Measurements from ENCODE around the gene SMPDL3B. TPM values are rescaled to one million over a fixed set of nuclear protein-coding genes. Genes with fewer than 3 reads are reported as not detected.

SMPDL3B gene
- total RNA-seq, 4 donors from 2014 or later, result 6.6 TPM; not detected in 3

GRCh38 chr1:27940297-27940696 lies 5.5 kb downstream of the SMPDL3B start:
- TF ChIP-seq CTCF (IDR thresholded peaks at IDR 0.05) (no peak), POLR2A (IDR thresholded peaks at IDR 0.05) (no peak)
- no peak for DNase-seq
- intact Hi-C loops (cut with DNase I; ENCODE audit: low total_unique reads), result no loop called here
- Histone ChIP-seq H3K27ac (no peak overlapping the region), H3K36me3 (no peaks in the 10 kb centered on the region), H3K4me3 (no peak overlapping the region), H3K27me3 (no peaks in the 10 kb centered on the region), H3K4me1 (no peaks in the 10 kb centered on the region), H3K9me3 (no peaks in the 10 kb centered on the region)

DNA sequence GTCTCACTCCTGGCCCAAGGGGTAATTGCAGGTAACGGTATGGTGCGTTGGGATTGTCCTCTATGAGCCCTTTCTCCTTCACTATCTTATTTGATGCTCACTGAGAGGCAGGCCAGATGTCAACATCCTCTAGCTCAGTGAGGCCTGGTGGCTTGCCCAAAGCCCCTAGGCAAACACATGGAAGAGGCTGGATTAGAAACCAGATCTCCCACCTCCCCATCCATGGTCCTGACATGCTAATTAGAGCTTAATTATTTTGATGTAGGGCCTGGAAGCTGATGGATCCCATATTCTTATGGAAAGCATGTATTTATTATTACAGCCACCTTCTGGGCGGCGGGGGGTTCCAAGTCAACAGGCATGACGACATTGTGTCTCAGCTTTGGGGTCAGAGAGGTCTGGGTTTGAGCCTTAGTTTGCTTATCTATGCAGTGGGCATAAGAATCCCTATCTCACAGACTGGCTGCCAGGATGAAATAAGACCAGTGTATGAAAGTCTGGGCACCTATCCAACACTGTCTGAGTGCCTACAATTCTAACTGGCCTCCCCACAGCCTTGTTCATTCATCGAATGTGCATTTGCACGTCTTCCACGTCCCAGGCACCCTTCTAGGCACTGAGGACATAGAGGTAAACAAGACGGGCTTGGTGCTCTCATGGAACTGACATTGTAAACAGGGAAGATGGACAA lies 6.2 kb downstream of the SMPDL3B start:
- H3K36me3 ChIP-seq, result no peaks in the 10 kb centered on the region
- no peaks in the 10 kb centered on the region for H3K27me3 ChIP-seq
- TF ChIP-seq CTCF (IDR thresholded peaks at IDR 0.05) (no peak), POLR2A (IDR thresholded peaks at IDR 0.05) (no peak)
- no peak overlapping the region for H3K27ac ChIP-seq
- no peaks in the 10 kb centered on the region for H3K4me1 ChIP-seq
- no peaks in the 10 kb centered on the region for H3K9me3 ChIP-seq
- intact Hi-C loops (cut with DNase I; ENCODE audit: low total_unique reads), result no loop called here
- DNase-seq, result no peak
- H3K4me3 ChIP-seq, result no peak overlapping the region

- no peaks in the 10 kb centered on the region for H3K27me3 ChIP-seq
- H3K27ac ChIP-seq, result no peak overlapping the region
- H3K36me3 ChIP-seq, result no peaks in the 10 kb centered on the region
- no peaks in the 10 kb centered on the region for H3K4me1 ChIP-seq
- H3K4me3 ChIP-seq, result no peak overlapping the region
- intact Hi-C loops (cut with DNase I; ENCODE audit: low total_unique reads), result no loop called here
- no peak for DNase-seq
- TF ChIP-seq POLR2A (IDR thresholded peaks at IDR 0.05), result no peak
- TF ChIP-seq CTCF (IDR thresholded peaks at IDR 0.05), result no peak
- H3K9me3 ChIP-seq, result no peaks in the 10 kb centered on the region
Measured at GRCh38 chr1:27941671-27942540, 7.1 kb downstream of the SMPDL3B start.

DNA sequence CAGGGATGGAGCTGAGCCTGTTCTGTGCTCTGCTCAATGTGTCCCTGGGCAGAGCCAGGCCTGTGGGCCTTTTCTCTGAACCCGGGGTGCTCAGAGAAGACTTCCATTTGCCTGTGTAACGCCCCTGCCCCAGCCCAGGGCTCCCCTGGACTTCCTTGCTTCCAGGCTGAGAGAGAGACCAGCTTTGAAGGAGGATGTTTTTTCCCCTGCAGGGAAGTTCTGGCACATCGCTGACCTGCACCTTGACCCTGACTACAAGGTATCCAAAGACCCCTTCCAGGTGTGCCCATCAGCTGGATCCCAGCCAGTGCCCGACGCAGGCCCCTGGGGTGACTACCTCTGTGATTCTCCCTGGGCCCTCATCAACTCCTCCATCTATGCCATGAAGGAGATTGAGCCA lies 10.2 kb downstream of the SMPDL3B start:
- no peak overlapping the region for H3K4me3 ChIP-seq
- no peak overlapping the region for H3K27ac ChIP-seq
- no peaks in the 10 kb centered on the region for H3K36me3 ChIP-seq
- no peaks in the 10 kb centered on the region for H3K9me3 ChIP-seq
- DNase-seq, result no peak
- intact Hi-C loops (cut with DNase I; ENCODE audit: low total_unique reads), result no loop called here
- no peaks in the 10 kb centered on the region for H3K4me1 ChIP-seq
- H3K27me3 ChIP-seq, result no peaks in the 10 kb centered on the region
- TF ChIP-seq CTCF (IDR thresholded peaks at IDR 0.05), result no peak
- no peak for TF ChIP-seq POLR2A (IDR thresholded peaks at IDR 0.05)

- no peak overlapping the region for H3K4me3 ChIP-seq
- intact Hi-C loops (cut with DNase I; ENCODE audit: low total_unique reads), result no loop called here
- no peak for DNase-seq
Measured at GRCh38 chr1:27949027-27949426, 14.2 kb downstream of the SMPDL3B start.

More at GRCh38 chr1:27949027-27949426, 14.2 kb downstream of the SMPDL3B start:
- Histone ChIP-seq H3K36me3 (no peaks in the 10 kb centered on the region), H3K27ac (no peak overlapping the region), H3K9me3 (no peaks in the 10 kb centered on the region), H3K4me1 (no peaks in the 10 kb centered on the region), H3K27me3 (no peaks in the 10 kb centered on the region)
- TF ChIP-seq POLR2A (IDR thresholded peaks at IDR 0.05) (no peak), CTCF (IDR thresholded peaks at IDR 0.05) (no peak)
